GM23338 (cell line): ENCODE measurements around the gene GABARAP. TPM values are rescaled to one million over a fixed set of nuclear protein-coding genes. Genes with fewer than 3 reads are reported as not detected.

ENCODE experiments used
- ATAC-seq: fragments of 200-7000 bp; cut with Tn5 transposase; 3 replicates; pipeline ENCODE4 v1.9.1; 2020
- DNase-seq: peaks from one replicate; pipeline ENCODE4 v3.0.0-alpha.2; 2015; ENCODE audit warnings: low spot score
- H2AFZ ChIP-seq: fragments of 200-600 bp; sonication (generic); 2 replicates; pipeline ENCODE4 v1.8.0; 2016; ENCODE audit warnings: antibody characterized with exemption, mild to moderate bottlenecking, moderate library complexity
- H3F3A ChIP-seq: fragments of 200-600 bp; sonication (generic); replicated peaks from 2 replicates; pipeline ENCODE4 v1.8.0; 2017; ENCODE audit warnings: antibody characterized with exemption, mixed run types, low read depth
- H3K27ac ChIP-seq: fragments of 200-600 bp; sonication (generic); 2 replicates; pipeline ENCODE4 v1.6.1; 2016; ENCODE audit warnings: low read depth
- H3K27me3 ChIP-seq: fragments of 200-600 bp; sonication (generic); 2 replicates; pipeline ENCODE4 v1.8.0; 2016; ENCODE audit warnings: mild to moderate bottlenecking, mixed run types, moderate library complexity; ENCODE audit not compliant: insufficient read depth
- H3K36me3 ChIP-seq: fragments of 200-600 bp; sonication (generic); 2 replicates; pipeline ENCODE4 v1.8.0; 2016; ENCODE audit warnings: mild to moderate bottlenecking; ENCODE audit not compliant: insufficient read depth
- H3K4me1 ChIP-seq: fragments of 200-600 bp; sonication (generic); 2 replicates; pipeline ENCODE4 v1.8.0; 2016; ENCODE audit warnings: mild to moderate bottlenecking, moderate library complexity; ENCODE audit not compliant: insufficient read depth
- H3K4me2 ChIP-seq: fragments of 200-600 bp; sonication (generic); 2 replicates; pipeline ENCODE4 v1.7.1; 2017; ENCODE audit warnings: mixed run types
- H3K4me3 ChIP-seq: fragments of 200-600 bp; sonication (generic); 2 replicates; pipeline ENCODE4 v1.6.1; 2016; ENCODE audit warnings: mixed run types
- H3K79me2 ChIP-seq: fragments of 200-600 bp; sonication (generic); replicated peaks from 2 replicates; pipeline ENCODE4 v1.8.0; 2017; ENCODE audit warnings: mild to moderate bottlenecking; ENCODE audit not compliant: insufficient read depth
- H3K9me2 ChIP-seq: fragments of 200-600 bp; sonication (generic); 2 replicates; pipeline ENCODE4 v1.8.0; 2017; ENCODE audit not compliant: insufficient read depth
- H4K20me1 ChIP-seq: fragments of 200-600 bp; sonication (generic); replicated peaks from 2 replicates; pipeline ENCODE4 v1.8.0; 2017; ENCODE audit warnings: mild to moderate bottlenecking; ENCODE audit not compliant: insufficient read depth
- H3K27ac Mint-ChIP-seq: 2 replicates; pipeline ENCODE4 v1.8.0; 2020; ENCODE audit warnings: inconsistent platforms, mild to moderate bottlenecking, moderate library complexity, mixed read lengths
- H3K27me3 Mint-ChIP-seq: 3 replicates; pipeline ENCODE4 v1.8.0; 2022; ENCODE audit warnings: low read depth, mild to moderate bottlenecking, moderate library complexity, mixed read lengths, inconsistent platforms; ENCODE audit not compliant: insufficient read depth, poor library complexity
- H3K36me3 Mint-ChIP-seq: 3 replicates; pipeline ENCODE4 v1.8.0; 2021; ENCODE audit warnings: low read depth, mild to moderate bottlenecking, inconsistent platforms, moderate library complexity, mixed read lengths
- H3K4me1 Mint-ChIP-seq: 3 replicates; pipeline ENCODE4 v1.8.0; 2020; ENCODE audit warnings: mild to moderate bottlenecking, inconsistent platforms, mixed read lengths
- H3K4me3 Mint-ChIP-seq: 3 replicates; pipeline ENCODE4 v1.8.0; 2021; ENCODE audit warnings: moderate library complexity, mild to moderate bottlenecking, inconsistent platforms, mixed read lengths
- H3K9me3 Mint-ChIP-seq: 3 replicates; pipeline ENCODE4 v1.8.0; 2020; ENCODE audit warnings: moderate library complexity, mild to moderate bottlenecking, inconsistent platforms, mixed read lengths
- CREB1 ChIP-seq: fragments of 250-450 bp; sonication (Bioruptor Pico); IDR thresholded peaks from 2 replicates; pipeline ENCODE4 v1.5.0; 2020; ENCODE audit warnings: low read depth, mild to moderate bottlenecking, moderate library complexity
- CTCF ChIP-seq, 2 experiments: fragments of 200-600 bp in 1 of 2; sonication (generic) in 1 of 2; conservative IDR thresholded peaks; 2 replicates each; pipeline versions ENCODE4 v1.5.1 to v1.6.1; 2016 to 2017; ENCODE audit warnings: antibody characterized with exemption in 2 of 2, low read depth in 2 of 2, mild to moderate bottlenecking in 2 of 2, moderate library complexity in 1 of 2
- ETS1 ChIP-seq: IDR thresholded peaks from 2 replicates; pipeline ENCODE4 v1.6.1; 2016; ENCODE audit warnings: antibody characterized with exemption
- JUNB ChIP-seq: IDR thresholded peaks from one replicate; pipeline ENCODE4 v1.6.1; 2016; ENCODE audit warnings: antibody characterized with exemption; ENCODE audit not compliant: unreplicated experiment
- POLR2AphosphoS5 ChIP-seq: IDR thresholded peaks from 2 replicates; pipeline ENCODE4 v1.6.1; 2016; ENCODE audit warnings: antibody characterized with exemption, low read depth
- polyA plus RNA-seq: library from polyadenylated mRNA; unstranded; fragments of >200 nt; fragmentation: Nextera tagmentation; extraction: Ambion mirVana; gene quantifications from 2 replicates; pipeline ENCODE4 v1.2.1, GENCODE V29; 2016
- total RNA-seq: library from RNA; depleted of rRNA; stranded (reverse); fragments of >200 nt; shearing (Covaris generic); gene quantifications from 2 replicates; pipeline ENCODE4 v1.2.3, GENCODE V29; 2014

Gene GABARAP
- total and polyA plus RNA-seq, 2 experiments from 2014 or later: 128 to 520 TPM

GRCh38 chr17:7261379-7262191 lies 19.3 kb upstream of the GABARAP start:
- H3K36me3 Mint-ChIP-seq: peaks cover 38% of the 10 kb centered on the region
- peaks cover 22% of the 10 kb centered on the region for H3F3A ChIP-seq
- H3K4me3 ChIP-seq: peak overlapping the region; percentile 99
- peak overlapping the region; percentile 99 for H3K27ac Mint-ChIP-seq
- H3K36me3 ChIP-seq: peaks cover 9% of the 10 kb centered on the region
- H3K4me2 ChIP-seq: peak overlapping the region; percentile 100
- H3K27ac ChIP-seq: peak overlapping the region; percentile 99
- peak overlapping the region; percentile 91 for H3K4me3 Mint-ChIP-seq
- peaks cover 13% of the 10 kb centered on the region for H3K4me1 ChIP-seq
- no peaks in the 10 kb centered on the region; the same call in 2 of the 3 replicates for H3K9me3 Mint-ChIP-seq
- peaks cover 15% of the 10 kb centered on the region; the same call in 1 of the 2 replicates for H4K20me1 ChIP-seq
- no peak for TF ChIP-seq CREB1 (CRISPR knock-in tag)
- no peak for TF ChIP-seq ETS1
- no peak for TF ChIP-seq JUNB
- peaks cover 32% of the 10 kb centered on the region for H3K4me1 Mint-ChIP-seq
- no peaks in the 10 kb centered on the region for H3K9me2 ChIP-seq
- peaks cover 30% of the 10 kb centered on the region for H3K27me3 Mint-ChIP-seq
- H2AFZ ChIP-seq: no peak overlapping the region
- ATAC-seq (peak; percentile 1), DNase-seq (peak; percentile 20)
- H3K79me2 ChIP-seq: peaks cover 27% of the 10 kb centered on the region
- no peaks in the 10 kb centered on the region for H3K27me3 ChIP-seq

GRCh38 chr17:7260651-7261378 lies 18.6 kb upstream of the GABARAP start:
- Histone ChIP-seq H3K36me3 (peaks cover 15% of the 10 kb centered on the region), H3K27me3 (no peaks in the 10 kb centered on the region)

More at GRCh38 chr17:7260651-7261378, 18.6 kb upstream of the GABARAP start:
- no peaks in the 10 kb centered on the region; the same call in 2 of the 3 replicates for H3K9me3 Mint-ChIP-seq
- peaks cover 27% of the 10 kb centered on the region for H3K79me2 ChIP-seq
- no peak overlapping the region for H2AFZ ChIP-seq
- peak overlapping the region; percentile 92 for H3K27ac Mint-ChIP-seq
- peaks cover 9% of the 10 kb centered on the region for H3K4me1 ChIP-seq
- peaks cover 15% of the 10 kb centered on the region; the same call in 1 of the 2 replicates for H4K20me1 ChIP-seq
- peaks cover 45% of the 10 kb centered on the region for H3K36me3 Mint-ChIP-seq
- DNase-seq (peak; percentile 94), ATAC-seq (peak; percentile 40)
- peak overlapping the region; percentile 100 for H3K4me2 ChIP-seq
- H3K4me3 ChIP-seq: peak overlapping the region; percentile 99
- TF ChIP-seq CTCF (conservative IDR thresholded peaks at IDR 0.05; ENCODE audit: low read depth in 2 of 2) (no peak), CREB1 (CRISPR knock-in tag) (no peak), POLR2AphosphoS5 (peak; percentile 10; the same call in 1 of the 2 replicates)
- H3K27me3 Mint-ChIP-seq: peaks cover 33% of the 10 kb centered on the region
- peak overlapping the region; percentile 97 for H3K27ac ChIP-seq
- H3K9me2 ChIP-seq: no peaks in the 10 kb centered on the region
- H3K4me1 Mint-ChIP-seq: peaks cover 28% of the 10 kb centered on the region
- peaks cover 21% of the 10 kb centered on the region for H3F3A ChIP-seq
- peak overlapping the region; percentile 91 for H3K4me3 Mint-ChIP-seq
